GM12875 (cell line): ENCODE results near the gene RSAD1.
"Not testable (repeated sequence)": the region's sequence is repeated elsewhere in the genome, so short reads cannot be mapped to it uniquely, and the experiment has no call there.

ENCODE experiments used
- H3K4me3 ChIP-seq: one replicate; pipeline ENCODE4 v1.5.1; 2011; ENCODE audit warnings: low read depth, low read length, control low read depth
- TF ChIP-seq, protein P1 (sequence below): IDR thresholded peaks from 2 replicates; pipeline ENCODE4 v1.5.1; 2011; ENCODE audit warnings: low read depth, mild to moderate bottlenecking, control low read depth, inconsistent platforms, low read length, moderate library complexity, borderline replicate concordance; ENCODE audit not compliant: insufficient read depth

Gene RSAD1

DNA sequence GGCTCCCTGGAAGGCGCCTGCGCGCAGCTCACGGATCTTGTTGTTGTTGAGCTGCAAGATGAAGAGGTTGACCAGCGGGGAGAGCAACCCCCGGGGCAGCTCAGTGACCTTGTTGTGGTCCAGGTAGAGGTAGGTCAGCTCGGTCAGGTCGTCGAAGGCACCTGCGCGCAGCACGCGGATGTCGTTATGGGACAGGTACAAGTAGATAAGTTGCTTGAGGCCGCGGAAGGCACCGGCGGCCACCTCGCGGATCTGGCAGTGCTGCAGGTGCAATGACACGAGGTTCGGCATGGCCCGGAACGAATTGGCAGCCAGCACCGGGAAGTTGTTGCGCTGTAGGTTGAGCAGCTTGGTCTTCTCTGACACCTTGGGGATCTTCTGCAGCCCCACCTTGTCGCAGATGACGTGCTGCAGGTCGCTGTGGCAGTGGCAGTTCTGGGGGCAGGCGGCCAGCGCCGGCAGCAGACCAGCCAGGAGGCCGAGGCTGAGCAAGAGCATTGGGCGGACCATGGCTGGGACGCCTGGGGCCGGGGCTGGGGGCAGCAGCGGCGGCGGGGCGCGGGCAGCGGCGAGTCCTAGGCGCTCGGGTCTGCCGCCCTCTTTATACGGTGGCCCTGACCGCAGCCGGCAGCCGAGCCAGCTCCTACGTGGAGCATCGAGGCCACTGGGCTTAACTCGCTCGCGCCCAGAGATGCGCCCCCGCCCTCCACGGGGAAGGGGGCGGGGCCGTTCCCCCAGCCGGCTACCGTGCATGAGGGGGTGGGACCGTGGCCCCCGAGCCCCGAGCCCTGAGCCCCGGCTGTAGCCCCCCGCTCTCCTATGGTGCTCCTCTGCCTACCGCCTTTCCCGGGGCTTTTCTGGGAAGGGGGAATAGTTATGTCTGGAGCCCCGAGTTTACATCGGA lies 10.1 kb upstream of the RSAD1 start, which contains the start of gene CHAD:
TSS of gene CHAD (minus strand) at position 577 of the 904 bp plus-strand sequence. CDS start at position 510, 67 bp downstream.
- H3K4me3 ChIP-seq = no peak within 1 kb of the TSS
- TF ChIP-seq, protein P1, sequence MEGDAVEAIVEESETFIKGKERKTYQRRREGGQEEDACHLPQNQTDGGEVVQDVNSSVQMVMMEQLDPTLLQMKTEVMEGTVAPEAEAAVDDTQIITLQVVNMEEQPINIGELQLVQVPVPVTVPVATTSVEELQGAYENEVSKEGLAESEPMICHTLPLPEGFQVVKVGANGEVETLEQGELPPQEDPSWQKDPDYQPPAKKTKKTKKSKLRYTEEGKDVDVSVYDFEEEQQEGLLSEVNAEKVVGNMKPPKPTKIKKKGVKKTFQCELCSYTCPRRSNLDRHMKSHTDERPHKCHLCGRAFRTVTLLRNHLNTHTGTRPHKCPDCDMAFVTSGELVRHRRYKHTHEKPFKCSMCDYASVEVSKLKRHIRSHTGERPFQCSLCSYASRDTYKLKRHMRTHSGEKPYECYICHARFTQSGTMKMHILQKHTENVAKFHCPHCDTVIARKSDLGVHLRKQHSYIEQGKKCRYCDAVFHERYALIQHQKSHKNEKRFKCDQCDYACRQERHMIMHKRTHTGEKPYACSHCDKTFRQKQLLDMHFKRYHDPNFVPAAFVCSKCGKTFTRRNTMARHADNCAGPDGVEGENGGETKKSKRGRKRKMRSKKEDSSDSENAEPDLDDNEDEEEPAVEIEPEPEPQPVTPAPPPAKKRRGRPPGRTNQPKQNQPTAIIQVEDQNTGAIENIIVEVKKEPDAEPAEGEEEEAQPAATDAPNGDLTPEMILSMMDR = no peak

DNA sequence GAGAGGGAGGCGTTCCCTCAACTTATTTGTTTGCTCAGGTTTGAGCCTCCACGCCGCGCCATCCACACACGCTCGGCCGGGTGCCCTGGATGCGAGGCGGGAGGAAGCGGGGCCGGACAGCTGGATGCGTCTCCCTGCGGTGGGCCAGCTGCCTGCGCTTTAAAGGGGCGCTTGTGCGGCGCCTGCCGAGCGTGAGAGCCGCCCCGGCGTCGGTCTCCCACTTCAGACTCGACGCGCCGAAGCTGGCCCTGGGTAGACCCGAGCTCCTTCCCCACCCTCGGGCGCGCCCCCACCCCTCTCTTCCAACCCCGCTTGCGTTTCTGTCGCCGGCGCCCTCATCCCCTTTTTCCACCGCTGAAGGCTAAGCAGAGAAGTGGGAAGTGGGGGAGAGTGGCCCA lies 9.5 kb upstream of the RSAD1 start:
- no peak overlapping the region for H3K4me3 ChIP-seq
- TF ChIP-seq, protein P1 = no peak

DNA sequence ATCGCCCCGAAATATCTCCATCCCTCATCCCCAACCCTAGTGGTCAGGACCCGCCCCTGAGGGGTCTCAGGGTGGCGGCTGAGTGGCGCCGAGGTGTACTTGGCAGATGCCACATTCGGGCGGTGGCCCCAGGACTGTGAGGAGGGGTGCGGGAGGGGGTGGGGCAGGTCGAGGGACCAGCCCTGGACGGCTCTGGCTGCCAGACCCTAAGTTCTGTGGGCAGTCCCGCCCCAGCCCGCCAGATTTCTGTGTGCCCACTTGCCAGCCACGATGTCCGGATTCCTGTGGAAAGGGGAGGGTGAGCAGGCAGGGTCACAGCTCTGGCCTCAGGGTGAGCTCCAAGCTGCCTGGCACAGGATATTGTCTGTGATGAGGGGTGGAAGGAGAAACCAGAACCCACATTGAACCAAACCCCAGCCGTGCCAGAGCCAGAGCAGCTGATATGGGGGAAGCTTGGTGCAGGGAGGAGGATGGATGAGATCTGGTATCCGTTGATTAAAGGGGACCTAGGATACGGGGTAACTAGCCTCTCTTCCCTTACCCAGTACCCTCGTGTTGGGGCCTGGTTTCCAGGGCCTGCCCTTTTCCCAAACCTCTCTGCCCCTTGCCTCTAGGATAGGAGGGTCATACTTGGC lies 8.9 kb upstream of the RSAD1 start:
- no peak overlapping the region for H3K4me3 ChIP-seq

DNA sequence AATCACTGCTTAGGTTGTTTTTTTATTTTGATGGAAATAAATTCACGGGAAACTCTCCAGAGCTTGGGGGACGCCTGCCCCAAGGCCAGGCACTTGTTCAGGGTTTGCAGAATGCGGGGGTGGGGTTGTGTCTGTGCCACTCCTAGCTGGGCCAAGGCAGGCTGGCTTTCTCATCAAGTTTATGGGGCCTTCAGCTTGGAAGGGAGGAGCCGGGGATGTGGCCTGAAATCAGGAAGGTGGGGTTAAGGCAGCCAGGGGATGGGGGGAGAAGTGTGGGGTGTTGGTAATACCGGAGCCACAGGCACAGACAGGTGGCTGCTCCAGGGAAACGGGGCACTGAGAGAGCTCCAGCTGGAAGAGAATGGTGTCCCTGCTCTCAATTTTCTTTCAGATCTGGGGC lies 8.2 kb upstream of the RSAD1 start:
- TF ChIP-seq, protein P1 = no peak
- H3K4me3 ChIP-seq = no peak overlapping the region

More for the DNA sequence above, 8.9 kb upstream of the RSAD1 start:
- TF ChIP-seq, protein P1 = no peak

DNA sequence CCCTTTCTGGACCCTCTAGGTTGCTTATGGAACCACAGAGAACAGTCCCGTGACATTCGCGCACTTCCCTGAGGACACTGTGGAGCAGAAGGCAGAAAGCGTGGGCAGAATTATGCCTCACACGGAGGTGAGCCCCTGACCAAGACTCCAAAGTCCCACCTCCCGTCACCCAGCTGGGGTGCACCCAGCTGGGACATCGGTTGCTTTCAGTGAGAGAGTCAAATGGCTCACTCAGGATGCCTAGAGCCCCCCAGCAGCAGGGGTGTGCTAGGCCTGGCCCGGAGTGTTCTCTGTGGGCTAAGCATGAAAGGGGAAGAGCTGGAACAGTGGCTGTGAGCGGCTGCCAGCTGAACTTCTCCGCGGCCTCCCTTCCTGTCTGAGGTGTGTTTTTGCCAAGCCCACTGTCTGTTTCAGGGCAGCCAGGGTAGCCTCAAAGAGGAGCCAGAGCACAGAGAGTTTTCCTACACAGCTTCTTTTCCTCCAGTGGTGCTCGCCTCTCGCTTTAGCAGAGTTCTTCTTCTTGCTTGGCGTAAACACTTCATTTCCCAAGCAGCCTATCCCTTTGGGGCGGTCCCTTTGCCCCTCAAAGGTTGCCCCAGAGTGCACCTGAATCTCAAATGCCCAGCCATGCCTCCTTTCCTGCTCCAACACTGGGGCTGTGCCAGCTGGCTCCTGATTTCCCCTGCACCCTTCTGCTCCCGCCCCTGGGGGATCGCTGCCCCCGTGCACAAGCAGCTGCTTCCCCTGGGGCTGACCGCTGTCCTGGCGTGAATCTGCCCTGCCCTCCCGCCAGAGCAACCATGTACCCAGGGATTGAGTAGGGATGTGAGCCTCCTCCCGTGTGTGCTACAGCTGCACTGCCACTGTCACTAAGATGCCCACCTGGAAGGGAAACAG lies 7.4 kb upstream of the RSAD1 start:
- TF ChIP-seq, protein P1 = no peak
- no peak overlapping the region for H3K4me3 ChIP-seq

DNA sequence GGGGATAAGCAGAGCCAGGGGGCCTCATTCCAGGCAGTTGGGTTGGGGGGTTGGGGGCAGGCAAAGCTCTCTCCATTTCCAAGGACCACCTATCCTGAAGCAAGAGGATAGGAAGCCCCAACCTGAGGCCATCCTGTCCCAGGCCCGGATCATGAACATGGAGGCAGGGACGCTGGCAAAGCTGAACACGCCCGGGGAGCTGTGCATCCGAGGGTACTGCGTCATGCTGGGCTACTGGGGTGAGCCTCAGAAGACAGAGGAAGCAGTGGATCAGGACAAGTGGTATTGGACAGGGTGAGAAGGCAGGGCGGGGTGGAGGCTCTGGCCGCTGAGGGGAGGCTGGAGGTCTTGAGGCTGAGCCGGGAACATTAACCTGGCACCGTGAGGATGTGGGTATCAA lies 6.4 kb upstream of the RSAD1 start:
- H3K4me3 ChIP-seq = no peak overlapping the region
- TF ChIP-seq, protein P1 = no peak

DNA sequence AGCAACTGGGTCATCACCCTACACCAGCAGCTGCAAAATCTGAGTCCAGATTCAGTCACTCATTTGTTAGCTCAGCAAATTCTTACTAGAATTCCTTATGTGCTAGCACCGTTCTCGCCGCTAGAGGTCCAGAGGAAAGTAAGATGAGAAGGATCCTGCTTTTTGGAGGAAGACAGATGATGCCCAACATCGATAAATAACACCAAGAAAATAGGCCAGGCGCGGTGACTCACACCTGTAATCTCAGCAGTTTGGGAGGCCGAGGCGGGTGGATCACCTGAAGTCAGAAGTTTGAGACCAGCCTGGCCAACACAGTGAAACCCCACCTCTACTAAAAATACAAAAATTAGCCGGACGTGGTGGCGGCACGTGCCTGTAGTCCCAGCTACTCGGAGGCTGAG lies 5.9 kb upstream of the RSAD1 start:
- not testable (repeated sequence) for H3K4me3 ChIP-seq
